Measurements from ENCODE around the gene MTMR6.

- no peak for TF ChIP-seq CTCF (IDR thresholded peaks at IDR 0.05; ENCODE audit: insufficient read depth, low read length, poor library complexity, severe bottlenecking)
- no peak for TF ChIP-seq EZH2phosphoT487 (conservative IDR thresholded peaks at IDR 0.05; ENCODE audit: low read length)
Measured at GRCh38 chr13:25266706-25267105, 20.6 kb downstream of the MTMR6 start.
